Measurements from ENCODE around the gene NSFL1C. TPM values are rescaled to one million over a fixed set of nuclear protein-coding genes. Genes with fewer than 3 reads are reported as not detected.

NSFL1C gene
- total and polyA plus RNA-seq, 12 donors = 46.1 to 510 (median 98.9) TPM

DNA sequence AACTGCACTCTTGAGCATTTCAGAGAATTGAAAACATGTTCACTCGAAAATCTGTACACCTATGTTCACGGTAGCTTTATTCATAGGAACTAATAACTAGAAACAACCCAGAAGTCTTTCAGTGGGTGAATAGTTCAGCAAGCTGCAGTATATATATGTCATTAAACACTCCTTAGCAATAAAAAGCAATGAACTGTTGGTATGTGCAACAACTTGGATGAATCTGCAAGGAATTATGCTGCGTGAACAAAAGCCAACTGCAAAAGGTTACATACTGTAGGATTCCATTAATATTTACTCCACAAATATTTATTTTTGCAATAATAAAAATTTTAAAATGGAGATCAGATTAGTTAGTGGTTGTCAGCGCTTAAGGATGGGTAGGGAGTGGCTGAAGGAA, 51.7 kb downstream of the NSFL1C start:
- intact Hi-C loops (cut with DNase I) = no loop called here

DNA sequence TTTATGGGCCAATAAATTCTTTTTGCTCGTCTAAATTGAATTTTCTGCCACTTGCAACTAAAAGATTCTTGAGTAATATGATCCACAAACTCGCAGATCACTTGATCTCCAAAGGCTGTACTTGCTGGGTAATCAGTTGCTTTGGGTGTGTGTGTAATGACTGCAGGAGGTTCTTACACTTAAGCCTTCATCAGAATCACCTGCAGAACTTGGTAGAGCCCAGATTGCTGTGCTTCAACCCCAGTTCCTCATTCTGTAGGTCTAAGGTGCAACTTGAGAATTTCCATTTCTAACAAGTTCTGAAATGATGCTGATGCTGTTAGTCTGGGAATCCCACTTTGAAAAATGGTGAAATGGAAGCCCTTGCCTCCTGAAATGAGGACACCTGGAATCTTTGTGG, 60.8 kb downstream of the NSFL1C start:
- DNase-seq = no peak
- Histone ChIP-seq H3K9me3 (replicated peaks in 1 of 3) (no peaks in the 10 kb centered on the region), H3K4me3 (no peak overlapping the region), H3K27ac (no peak overlapping the region), H3K36me3 (replicated peaks in 1 of 2) (no peaks in the 10 kb centered on the region), H3K4me1 (replicated peaks in 1 of 2) (no peaks in the 10 kb centered on the region), H3K27me3 (peaks cover 6% of the 10 kb centered on the region)
- WGBS, 4 donors = 41 to 54% (median 50%) methylated on average over 2 of the region's 2 CpGs
- intact Hi-C loops (cut with DNase I) = no loop called here
- TF ChIP-seq POLR2A (IDR thresholded peaks at IDR 0.05) = no peak
- TF ChIP-seq, protein P1, sequence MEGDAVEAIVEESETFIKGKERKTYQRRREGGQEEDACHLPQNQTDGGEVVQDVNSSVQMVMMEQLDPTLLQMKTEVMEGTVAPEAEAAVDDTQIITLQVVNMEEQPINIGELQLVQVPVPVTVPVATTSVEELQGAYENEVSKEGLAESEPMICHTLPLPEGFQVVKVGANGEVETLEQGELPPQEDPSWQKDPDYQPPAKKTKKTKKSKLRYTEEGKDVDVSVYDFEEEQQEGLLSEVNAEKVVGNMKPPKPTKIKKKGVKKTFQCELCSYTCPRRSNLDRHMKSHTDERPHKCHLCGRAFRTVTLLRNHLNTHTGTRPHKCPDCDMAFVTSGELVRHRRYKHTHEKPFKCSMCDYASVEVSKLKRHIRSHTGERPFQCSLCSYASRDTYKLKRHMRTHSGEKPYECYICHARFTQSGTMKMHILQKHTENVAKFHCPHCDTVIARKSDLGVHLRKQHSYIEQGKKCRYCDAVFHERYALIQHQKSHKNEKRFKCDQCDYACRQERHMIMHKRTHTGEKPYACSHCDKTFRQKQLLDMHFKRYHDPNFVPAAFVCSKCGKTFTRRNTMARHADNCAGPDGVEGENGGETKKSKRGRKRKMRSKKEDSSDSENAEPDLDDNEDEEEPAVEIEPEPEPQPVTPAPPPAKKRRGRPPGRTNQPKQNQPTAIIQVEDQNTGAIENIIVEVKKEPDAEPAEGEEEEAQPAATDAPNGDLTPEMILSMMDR (IDR thresholded peaks at IDR 0.05) = no peak

More for the DNA sequence above, 51.7 kb downstream of the NSFL1C start:
- H3K4me1 ChIP-seq (replicated peaks in 1 of 2) = no peaks in the 10 kb centered on the region
- no peak overlapping the region for H3K27ac ChIP-seq
- 63 to 78% (median 74%) methylated on average over 4 of the region's 4 CpGs for WGBS, 4 donors
- H3K9me3 ChIP-seq (replicated peaks in 1 of 3) = no peaks in the 10 kb centered on the region
- no peak for TF ChIP-seq POLR2A (IDR thresholded peaks at IDR 0.05)
- TF ChIP-seq, protein P1 (IDR thresholded peaks at IDR 0.05) = no peak
- H3K36me3 ChIP-seq (replicated peaks in 1 of 2) = no peaks in the 10 kb centered on the region
- H3K27me3 ChIP-seq = peaks cover 13% of the 10 kb centered on the region
- no peak overlapping the region for H3K4me3 ChIP-seq
- DNase-seq = no peak

DNA sequence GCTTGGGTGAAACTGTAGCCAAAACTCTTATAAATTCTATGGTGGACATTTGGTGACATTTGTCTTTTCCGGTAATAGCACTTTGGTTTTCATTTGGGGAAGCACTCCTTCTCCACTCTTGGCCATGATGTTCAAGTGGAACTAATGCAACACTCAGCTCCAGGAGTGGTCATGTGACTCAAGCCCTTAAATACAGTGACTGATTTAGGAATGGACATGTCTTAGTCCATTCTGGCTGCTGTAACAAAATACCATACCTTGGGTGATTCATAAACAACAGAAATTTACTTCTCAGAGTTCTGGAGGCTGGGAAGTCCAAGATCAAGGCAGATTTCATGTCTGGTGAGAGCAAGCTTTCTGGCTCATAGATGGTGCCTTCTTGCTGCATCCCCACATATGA, 63.0 kb downstream of the NSFL1C start:
- H3K27ac ChIP-seq = no peak overlapping the region
- no peaks in the 10 kb centered on the region for H3K36me3 ChIP-seq (replicated peaks in 1 of 2)
- no peak for DNase-seq
- TF ChIP-seq POLR2A (IDR thresholded peaks at IDR 0.05) = no peak
- TF ChIP-seq, protein P1 (IDR thresholded peaks at IDR 0.05) = no peak
- H3K4me1 ChIP-seq (replicated peaks in 1 of 2) = no peaks in the 10 kb centered on the region
- H3K9me3 ChIP-seq (replicated peaks in 1 of 3) = no peaks in the 10 kb centered on the region
- intact Hi-C loops (cut with DNase I) = no loop called here
- no peak overlapping the region for H3K4me3 ChIP-seq
- 60 to 95% (median 81%) methylated on average over 1 of the region's 1 CpG for WGBS, 4 donors
- peaks cover 12% of the 10 kb centered on the region for H3K27me3 ChIP-seq

DNA sequence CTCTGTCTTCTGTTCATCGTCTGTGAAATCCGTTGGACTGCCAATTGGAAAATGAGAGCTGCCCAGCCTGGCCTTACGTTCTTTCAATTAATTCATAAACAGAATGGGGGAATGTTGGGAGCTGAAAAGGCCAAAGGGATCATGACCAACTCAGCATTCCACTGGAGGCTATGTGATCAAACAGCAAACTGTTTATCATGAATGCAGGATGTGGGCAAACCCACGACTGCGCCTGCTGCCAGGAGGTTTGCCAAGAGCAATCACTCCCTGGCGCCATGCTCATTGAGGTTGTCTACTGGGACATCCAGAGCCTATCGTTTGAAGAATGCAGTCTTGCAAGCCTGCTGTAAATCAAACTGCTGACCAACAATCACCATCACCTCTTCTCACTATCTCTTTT, 64.5 kb downstream of the NSFL1C start:
- intact Hi-C loops (cut with DNase I) = no loop called here
- no peak overlapping the region for H3K27ac ChIP-seq
- 73 to 88% (median 80%) methylated on average over 5 to 7 of the region's 7 CpGs for WGBS, 4 donors
- TF ChIP-seq, protein P1 (IDR thresholded peaks at IDR 0.05) = no peak
- H3K27me3 ChIP-seq = peaks cover 16% of the 10 kb centered on the region
- H3K9me3 ChIP-seq (replicated peaks in 1 of 3) = no peaks in the 10 kb centered on the region
- H3K4me1 ChIP-seq (replicated peaks in 1 of 2) = no peaks in the 10 kb centered on the region
- DNase-seq = no peak
- no peak overlapping the region for H3K4me3 ChIP-seq
- H3K36me3 ChIP-seq (replicated peaks in 1 of 2) = no peaks in the 10 kb centered on the region
